NOMO-1 treated with DMSO at 0.1 percent for 48 hours (cell line): Measurements from ENCODE around the gene FOXD4.
"Not testable (repeated sequence)": the region's sequence is repeated elsewhere in the genome, so short reads cannot be mapped to it uniquely, and the experiment has no call there.

Experiments
- DNase-seq: peaks from one replicate; lab custom pipeline; 2025; ENCODE audit not compliant: unreplicated experiment; lab: John Stamatoyannopoulos, UW

The FOXD4 gene

DNA sequence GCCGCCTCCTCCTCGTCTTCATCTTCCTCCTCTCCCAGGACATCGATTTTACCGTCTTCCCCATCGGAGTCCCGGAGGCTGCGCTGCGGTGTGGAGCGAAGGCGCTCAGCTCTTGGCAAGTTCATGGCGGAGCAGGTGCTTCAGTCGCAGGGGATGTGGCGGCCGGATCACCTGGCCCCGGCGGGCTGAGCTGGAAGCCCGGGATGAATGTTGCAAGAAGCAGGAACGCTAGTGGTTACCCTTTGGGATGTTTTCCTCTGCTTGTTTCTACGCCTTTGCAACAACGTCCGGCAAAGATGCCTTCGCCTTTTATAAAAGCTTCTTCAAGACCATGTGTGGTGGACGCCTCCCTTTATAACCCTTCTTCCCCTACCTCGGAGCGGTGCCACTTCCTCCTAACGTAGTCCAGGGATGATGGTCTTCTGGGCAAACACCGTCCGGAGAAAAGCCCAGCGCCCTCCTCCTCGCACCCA is at the start of gene FOXD4:
FOXD4 (minus strand) TSS at position 423 of the 473 bp plus-strand sequence; CDS start at position 125, 298 bp downstream.
- not testable (repeated sequence) for DNase-seq

DNA sequence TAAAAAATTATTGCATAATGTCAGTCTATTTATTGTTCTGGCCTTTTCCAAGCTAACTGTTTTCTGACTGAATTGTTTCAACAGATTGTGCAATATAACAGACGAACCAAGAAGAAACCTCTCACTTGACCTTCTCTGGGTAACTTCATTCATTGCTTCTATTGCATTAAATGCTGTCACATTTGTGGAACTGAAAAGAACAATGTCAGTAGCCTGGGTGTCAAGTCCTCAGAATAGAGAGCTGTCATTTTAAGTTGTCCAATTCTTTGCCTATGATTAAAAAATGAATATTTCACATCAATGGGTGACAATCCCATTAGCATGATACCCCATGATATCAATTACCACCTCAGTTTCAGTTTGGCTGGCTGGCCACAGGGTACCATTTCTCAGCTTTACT is 41.7 kb upstream of the FOXD4 start:
- DNase-seq = not testable (repeated sequence)

DNA sequence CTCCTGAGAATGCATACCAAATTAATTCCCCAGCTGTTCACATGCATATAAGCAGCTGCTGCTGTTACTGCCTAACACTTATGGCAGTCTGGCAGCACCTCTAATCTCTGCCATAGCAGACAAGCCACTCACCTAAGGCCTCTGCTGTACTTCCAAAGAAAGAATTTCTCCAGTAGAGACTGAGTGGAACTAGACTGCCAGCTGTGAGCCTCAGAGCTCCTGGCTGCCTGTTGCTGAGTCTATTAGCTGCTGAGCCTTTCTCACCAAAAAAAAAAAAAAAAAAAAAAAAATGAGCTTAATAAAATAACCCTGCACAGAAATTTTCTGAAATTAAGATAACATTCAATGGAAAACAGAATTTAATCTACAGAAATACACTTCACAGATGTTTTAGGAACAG is 33.0 kb upstream of the FOXD4 start:
- DNase-seq = not testable (repeated sequence)

DNA sequence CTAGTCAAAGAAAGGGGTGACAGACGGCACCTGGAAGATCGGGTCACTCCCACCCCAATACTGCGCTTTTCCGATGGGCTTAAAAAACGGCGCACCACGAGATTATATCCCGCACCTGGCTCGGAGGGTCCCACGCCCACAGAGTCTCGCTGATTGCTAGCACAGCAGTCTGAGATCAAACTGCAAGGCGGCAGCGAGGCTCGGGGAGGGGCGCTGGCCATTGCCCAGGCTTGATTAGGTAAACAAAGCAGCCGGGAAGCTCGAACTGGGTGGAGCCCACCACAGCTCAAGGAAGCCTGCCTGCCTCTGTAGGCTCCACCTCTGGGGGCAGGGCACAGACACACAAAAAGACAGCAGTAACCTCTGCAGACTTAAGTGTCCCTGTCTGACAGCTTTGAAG is 21.7 kb upstream of the FOXD4 start:
- DNase-seq = not testable (repeated sequence)

DNA sequence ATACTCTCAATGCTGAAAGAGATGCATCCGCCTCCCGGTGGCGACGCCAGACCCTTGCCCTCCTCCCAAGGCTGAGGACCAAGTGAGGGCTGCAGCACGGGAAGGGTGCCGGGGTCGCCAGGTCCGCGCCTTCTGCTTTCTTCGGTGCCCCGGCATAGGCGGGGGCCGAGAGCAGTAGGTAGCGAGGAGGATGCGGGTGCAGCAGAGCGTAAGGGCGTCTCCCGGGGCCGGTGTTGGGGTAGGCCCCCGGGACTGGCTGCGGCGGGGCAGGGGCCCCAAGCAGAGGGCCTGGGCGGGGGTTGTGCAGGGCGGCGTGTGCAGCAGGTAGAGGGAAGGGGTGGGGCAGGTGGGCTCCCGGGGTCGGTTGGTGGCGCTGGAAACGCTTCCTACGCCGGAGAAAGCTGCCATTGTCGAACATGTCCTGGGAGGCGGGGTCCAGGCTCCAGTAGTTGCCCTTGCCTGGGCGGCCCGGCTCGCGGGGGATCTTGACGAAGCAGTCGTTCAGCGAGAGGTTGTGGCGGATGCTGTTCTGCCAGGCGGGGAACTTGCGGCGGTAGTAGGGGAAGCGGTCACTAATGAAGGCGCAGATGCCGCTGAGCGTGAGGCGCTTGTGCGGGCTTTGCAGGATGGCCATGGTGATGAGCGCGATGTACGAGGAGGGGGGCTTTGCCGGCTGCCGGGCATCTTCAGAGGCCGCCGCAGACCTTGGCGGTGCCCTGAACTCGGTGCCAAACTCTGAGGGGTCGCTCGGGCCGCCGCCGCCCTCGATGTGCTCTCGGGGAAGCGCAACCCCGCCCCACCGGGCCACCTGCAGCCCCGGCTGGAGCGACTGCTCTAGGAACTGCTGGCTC is 848 bp downstream of the FOXD4 start:
- DNase-seq = not testable (repeated sequence)

DNA sequence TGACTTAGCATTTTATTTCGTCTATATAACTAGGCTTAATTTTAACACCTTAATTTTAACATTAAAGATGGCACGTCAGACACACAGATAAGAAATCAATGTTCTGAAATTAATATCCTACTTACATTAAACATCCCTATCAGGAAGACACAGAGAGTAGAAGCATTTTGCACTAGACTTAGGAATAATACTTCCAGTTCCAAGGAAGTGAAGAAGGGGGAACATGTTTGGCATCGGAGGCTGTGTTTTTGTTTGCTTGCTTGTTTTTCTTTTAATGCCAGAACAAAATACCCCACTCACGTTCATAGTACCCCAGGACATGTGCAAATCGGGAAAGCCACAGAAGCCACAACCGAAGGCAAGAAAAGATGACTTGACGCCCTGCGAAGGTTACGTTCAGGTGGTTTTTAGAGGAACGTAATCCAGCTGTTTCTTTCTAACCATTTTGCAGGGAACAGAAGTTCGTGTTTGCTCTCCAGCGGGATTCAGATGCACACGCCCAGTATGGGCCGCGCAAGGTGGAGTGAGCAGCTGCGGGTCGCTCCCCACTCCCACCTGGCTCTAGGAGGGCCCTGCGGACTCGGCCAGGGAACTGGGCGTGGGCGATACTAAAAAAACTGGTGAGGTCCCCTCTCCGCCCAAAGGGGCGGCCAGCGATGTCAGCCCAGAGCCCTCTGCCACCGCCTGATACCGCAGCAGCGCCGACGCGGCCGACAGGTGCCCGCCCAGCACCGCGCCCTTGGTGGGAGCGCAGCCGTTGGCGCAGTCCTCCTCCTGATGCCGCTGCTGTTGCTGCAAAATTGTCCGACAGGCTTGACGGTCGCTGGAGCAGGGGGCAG is 1.8 kb downstream of the FOXD4 start:
- DNase-seq = not testable (repeated sequence)

DNA sequence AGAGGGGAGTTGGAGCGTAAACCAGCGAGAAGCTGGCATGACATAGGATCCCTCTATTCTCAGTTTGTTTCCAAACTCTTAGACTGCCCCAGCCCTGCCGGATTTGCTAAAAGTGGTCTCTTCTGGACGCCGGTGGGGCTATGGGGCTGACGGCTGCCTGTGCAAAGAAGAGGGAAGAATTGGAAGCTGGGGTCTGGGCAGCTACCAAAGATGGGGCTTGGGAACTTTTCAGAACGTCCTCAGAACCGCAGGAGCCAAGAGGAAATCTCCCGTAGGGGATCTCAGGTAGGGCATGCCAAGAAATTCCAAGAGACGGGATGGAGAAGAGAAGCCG is 3.1 kb downstream of the FOXD4 start:
- DNase-seq = not testable (repeated sequence)

DNA sequence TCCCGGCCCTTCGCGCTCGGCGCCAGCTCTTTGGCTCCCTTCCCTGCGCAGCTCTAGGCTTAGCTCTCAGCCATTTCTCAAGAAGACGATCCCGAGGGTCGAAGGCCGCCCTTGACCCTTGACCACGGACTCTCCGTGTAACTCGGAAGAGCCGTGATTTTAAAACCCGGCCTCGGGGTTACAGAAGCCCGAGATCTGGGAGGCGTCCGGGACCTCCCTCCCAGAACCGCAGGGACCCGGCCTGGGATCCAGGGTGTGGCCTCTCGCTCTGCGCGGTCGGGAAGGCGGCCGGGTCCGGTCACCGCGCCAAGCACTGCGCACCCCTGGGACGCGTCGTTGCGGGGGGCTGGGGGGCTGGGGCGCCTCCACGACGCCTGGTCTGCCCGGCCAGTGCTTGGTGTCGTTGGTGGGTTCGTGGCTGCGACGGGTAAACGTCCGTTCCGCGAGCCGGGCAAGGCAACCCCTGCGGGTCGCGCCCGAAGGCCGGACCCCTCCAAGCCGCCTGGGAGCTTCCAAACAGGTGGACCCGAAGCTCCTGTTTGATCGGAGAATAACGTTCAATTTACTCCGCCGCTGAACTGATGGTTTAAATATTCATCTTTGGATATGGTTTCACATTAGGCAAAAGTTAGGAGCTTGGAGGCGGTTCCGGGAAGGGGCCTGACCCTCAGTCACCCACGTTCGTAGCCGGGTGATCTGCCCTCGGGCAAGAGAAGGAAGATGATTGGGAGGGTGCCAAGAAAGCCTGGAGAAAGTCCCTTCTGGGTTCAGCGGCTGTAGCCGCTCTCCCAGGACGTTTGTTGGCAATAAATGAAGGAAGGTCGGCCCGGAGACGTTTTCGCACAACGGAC is 3.7 kb downstream of the FOXD4 start:
- not testable (repeated sequence) for DNase-seq

DNA sequence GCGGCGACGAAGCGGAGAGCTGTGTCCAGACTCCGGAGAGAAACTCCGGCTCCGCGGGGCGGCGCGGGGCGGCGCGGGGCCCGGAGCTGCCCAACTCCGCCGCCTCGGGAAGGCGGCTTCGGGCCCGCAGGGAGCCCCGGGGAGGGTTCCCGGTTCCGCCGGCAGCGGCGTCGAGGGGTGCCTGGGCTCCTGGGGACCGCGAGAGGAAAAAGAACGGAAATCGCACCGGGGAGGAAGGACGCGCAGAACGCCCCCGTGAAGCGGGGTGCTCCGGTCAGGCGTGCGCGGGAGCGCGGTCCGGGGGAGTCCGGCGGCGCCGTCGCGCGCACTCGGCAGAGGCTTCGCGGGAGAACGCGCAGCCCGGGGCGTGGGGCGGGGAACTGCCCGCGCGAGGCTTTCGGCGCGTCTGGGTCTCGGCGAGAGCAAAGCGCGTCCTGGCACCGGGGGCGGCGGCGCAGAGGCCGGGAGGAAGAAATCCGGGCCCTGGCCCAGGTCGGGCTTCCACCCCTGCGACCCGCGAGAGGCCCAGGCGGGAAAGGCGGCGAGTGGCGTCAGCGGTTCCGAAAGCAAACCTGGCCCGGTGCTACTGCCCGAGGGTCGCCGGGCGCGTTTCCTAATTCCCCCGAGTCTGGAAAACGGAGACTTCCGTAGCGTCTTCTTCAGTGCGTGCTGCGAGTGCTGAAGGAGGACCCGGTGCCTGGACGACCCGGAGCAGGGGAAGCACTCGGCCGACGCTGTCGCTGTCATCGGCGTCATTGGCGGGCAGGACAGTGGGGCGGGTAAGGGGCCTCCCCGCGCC is 4.5 kb downstream of the FOXD4 start:
- DNase-seq = not testable (repeated sequence)

DNA sequence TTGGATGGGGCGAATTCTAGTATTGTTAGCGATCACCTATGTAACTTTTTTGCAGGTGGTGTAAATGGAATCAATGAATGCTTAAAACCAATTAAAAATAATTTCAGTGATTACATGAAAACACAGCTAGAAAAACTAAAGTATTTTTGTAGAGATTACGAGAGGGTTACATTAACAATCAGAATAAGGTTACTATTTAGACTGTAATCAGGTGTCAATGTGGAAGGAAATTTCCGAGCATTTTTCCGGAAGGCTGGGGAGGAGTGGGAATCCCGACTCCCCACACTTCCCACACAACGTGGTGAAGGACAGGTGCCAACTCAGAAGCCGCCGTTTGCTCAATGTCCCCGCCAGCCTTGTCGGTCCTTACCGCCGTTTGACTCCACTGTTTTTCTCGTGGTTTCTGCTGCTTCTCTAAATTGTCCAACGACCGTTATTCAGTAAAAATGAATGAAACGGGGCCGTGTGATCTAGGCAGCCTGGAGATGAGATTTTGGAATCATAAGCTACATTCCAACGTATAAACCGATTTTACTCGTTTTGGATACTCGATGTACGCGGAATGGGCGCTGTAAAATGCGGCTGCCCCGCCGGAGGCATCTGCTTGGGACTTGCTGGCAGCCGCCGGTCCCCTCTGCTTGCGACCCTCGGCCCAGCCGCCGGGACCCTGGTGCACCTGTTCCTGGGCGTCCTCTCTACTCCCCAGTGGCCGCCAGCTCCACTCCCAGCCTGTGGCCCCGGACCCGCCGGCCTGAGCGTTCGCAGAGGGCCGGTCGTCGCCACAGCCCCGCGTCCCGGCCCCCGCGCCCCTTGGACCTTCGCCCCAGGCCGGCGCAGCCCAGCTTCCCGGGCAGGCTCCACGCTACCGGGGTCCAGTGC is 5.4 kb downstream of the FOXD4 start:
- DNase-seq = not testable (repeated sequence)

DNA sequence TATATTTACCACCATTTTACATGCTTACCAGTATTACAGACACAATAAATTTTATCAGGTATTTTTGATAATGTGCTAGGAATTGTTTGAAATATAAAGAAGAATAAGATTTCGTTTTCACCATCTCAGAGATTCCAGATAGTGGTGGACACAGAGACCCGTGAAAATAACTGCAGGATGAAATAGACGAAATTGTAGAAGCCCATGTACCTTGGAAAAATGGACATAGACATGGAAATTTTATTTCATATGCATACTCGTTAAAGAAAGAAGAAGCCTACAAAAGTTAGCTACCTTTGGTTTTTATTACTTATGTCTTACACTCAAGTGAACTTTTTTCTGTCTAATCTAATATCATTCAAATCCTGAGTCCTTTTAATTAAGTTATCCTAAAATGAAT is 7.5 kb downstream of the FOXD4 start:
- not testable (repeated sequence) for DNase-seq

DNA sequence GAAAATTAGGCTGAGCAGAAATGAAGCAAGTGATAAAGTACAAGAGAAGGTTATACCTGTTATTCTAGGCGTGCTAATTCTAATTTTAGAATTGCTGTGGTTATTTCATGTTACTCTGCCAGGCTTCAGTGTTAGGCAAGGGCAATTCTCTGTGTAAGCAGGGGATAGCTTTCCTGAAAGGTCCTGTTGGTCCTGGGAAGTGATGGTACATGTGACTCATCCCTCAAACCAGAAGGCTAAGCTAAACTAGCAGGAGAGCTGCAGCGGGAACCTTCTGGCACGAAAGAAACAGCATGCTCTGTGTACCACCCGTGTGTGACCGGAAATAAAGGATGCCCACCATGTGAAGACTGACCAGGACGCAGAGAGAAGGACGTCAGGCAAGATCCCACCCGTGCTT is 8.7 kb downstream of the FOXD4 start:
- not testable (repeated sequence) for DNase-seq

DNA sequence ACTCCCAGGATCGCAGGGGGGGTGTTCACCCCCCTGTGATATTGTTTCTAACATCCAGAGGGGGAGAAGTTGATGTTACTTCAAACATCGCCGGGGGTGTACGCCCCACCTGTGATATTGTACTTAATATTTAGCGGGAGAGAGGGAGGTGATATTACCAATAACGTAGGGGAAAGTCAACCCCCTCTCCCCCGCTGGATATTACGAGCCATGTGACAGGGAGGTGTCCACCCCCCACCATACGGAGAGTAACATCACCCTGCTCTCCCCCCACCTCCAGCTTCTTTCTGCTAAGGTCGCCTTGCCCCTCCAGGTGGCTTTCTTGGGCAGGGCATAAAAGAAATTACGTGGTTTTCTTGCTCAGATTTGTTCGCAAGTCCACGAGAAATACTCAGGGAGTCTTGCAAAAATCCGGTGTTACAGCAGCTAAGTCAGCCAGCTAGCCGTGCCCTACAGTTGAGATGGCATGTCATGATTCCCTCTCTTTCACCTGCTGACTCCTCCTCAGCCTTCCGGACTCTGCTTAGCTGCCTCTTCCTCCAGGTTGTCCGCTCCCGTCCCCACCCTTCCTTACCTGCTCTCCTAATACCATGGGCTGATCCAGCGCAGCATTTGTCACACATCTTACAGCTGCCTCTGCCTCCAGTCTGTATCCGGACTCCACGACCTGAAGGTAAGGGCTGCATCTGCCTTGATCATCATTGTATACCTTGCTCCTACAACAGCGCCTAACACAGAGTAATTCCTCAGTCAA is 9.3 kb downstream of the FOXD4 start:
- DNase-seq = not testable (repeated sequence)

DNA sequence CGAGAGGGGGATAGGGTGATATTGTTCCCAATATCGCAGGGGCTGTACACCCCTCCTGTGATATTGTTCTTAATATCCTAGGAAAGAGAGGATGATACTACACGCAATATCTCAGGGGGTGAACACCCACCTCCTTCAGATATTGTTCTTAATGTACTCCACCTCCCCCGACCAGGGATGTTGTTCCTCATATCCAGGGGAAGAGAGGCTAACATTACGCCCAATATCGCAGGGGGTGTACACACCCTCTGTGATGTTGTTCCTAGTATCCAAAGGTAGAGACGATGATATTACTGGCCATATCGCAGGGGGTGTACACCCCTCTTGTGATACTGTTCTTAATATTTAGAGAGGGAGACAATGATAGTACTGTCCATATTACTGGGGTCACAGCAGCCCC is 12.2 kb downstream of the FOXD4 start:
- DNase-seq = not testable (repeated sequence)

DNA sequence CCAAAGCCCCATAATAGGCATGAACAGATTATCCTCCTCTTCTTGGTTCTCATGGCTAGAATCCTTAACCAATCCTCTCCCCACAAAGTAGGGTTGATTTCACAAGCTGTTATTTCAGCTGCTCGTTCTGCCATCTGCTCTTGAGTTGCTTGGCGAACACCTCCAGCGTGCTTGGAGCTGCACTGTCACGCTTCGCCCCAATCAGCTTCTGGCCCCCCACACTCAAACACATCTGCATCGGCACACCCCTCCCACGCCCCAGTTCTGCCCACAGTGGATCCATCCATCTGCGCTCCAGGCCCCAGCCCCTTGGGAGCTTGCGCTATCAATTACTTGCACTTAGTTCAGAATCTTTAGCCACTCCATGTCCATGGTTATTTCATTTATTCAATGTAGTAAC is 17.8 kb downstream of the FOXD4 start:
- DNase-seq = not testable (repeated sequence)

DNA sequence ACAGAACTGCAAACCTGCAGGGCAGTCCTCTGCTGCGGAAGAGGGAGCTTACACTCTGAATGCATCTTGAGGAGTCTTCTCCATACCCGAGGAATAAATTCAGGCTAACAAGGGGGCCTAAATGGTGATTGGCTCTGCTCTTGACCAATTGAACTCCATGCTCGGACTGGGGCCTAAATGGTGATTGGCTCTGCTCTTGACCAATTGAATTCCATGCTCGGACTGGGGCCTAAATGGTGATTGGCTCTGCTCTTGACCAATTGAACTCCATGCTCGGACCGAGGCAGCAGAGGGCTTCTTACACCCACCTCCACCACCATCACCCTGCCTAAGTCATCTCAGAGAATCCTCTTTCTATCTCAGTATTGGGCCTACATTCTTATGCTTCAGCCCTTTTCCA is 18.4 kb downstream of the FOXD4 start:
- not testable (repeated sequence) for DNase-seq

DNA sequence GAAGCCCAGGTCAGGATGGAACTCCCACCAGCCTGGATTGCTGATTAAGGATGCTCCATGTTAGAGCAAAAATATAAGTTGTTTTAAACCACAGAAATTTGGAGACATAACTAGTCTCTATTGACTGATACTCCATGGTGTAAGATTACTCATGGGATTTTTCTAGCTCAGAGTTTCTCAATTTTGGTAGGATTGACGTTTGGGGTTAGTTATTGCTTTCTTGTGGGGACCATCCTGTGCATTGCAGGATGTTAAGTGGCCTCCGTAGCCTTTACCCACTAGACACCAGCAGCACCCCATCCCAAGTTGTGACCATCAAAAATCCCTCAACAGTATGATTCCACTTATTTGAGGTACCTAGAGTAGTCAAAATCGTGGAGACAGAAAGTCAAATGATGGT is 19.4 kb downstream of the FOXD4 start:
- not testable (repeated sequence) for DNase-seq

DNA sequence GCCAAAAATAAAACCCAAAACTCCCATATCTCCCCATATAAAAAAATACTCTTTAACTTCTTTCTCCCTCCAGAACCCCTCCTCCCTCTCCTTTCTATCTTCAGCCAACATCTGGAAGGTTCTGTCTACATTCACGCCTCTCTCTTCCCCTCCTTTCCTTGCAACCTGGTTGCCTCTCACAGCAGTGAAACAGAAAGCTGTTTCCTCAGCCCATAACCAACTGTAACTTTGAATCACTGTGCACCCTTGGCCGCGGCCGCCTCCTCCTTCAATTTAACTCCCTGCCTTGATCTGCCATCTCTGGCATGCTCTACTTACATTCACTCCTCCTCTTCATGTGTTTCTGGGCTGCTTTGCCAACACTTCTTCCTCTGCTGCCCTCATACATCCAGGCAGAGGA is 23.2 kb downstream of the FOXD4 start:
- DNase-seq = not testable (repeated sequence)
